PFSK-1 (cell line): ENCODE data around the gene KCNJ15.

Experiments used
- FOXP2 ChIP-seq: optimal IDR thresholded peaks from 2 replicates; pipeline ENCODE3; 2011; ENCODE audit warnings: borderline replicate concordance, control low read depth, inconsistent platforms; ENCODE audit not compliant: insufficient read depth; ENCODE audit errors: extremely low read length, extremely low read depth
- POLR2AphosphoS5 ChIP-seq: IDR thresholded peaks from 2 replicates; pipeline ENCODE4 v1.6.1; 2012; ENCODE audit warnings: low read depth, mild to moderate bottlenecking, control low read depth, low read length, moderate library complexity
- REST ChIP-seq, 2 experiments: IDR thresholded peaks; 2 replicates each; pipeline versions ENCODE4 v1.6.1 to v1.8.0; 2011 to 2012; ENCODE audit warnings: low read depth in 2 of 2, low read length in 2 of 2, control low read depth in 1 of 2, inconsistent platforms in 1 of 2, mild to moderate bottlenecking in 1 of 2, moderate library complexity in 1 of 2; ENCODE audit not compliant: insufficient read depth in 1 of 2
- SIN3A ChIP-seq: IDR thresholded peaks from 2 replicates; pipeline ENCODE4 v1.6.1; 2012; ENCODE audit warnings: mild to moderate bottlenecking, low read length, moderate library complexity, borderline replicate concordance; ENCODE audit not compliant: insufficient read depth
- TAF1 ChIP-seq: IDR thresholded peaks from 2 replicates; pipeline ENCODE4 v1.6.1; 2012; ENCODE audit warnings: low read length, control low read depth, borderline replicate concordance; ENCODE audit not compliant: insufficient read depth

KCNJ15 gene

GRCh38 chr21:38308532-38309119 is 51.8 kb downstream of the KCNJ15 start:
- TF ChIP-seq SIN3A (no peak), FOXP2 (no peak), POLR2AphosphoS5 (no peak), TAF1 (no peak), REST (IDR thresholded peaks at IDR 0.05; ENCODE audit: insufficient read depth in 1 of 2, low read depth in 2 of 2, low read length in 2 of 2) (no peak)

GRCh38 chr21:38310646-38311485 is 54.1 kb downstream of the KCNJ15 start:
- TF ChIP-seq SIN3A, result no peak

GRCh38 chr21:38311765-38312164 is 55.0 kb downstream of the KCNJ15 start:
- TF ChIP-seq SIN3A (no peak), REST (IDR thresholded peaks at IDR 0.05; ENCODE audit: insufficient read depth in 1 of 2, low read depth in 2 of 2, low read length in 2 of 2) (no peak), TAF1 (no peak), FOXP2 (no peak), POLR2AphosphoS5 (no peak)

GRCh38 chr21:38312822-38313221 is 56.0 kb downstream of the KCNJ15 start:
- TF ChIP-seq FOXP2 (no peak), POLR2AphosphoS5 (no peak), TAF1 (no peak)

GRCh38 chr21:38314558-38314957 is 57.8 kb downstream of the KCNJ15 start:
- TF ChIP-seq REST (IDR thresholded peaks at IDR 0.05; ENCODE audit: insufficient read depth in 1 of 2, low read depth in 2 of 2, low read length in 2 of 2) (no peak), FOXP2 (no peak), POLR2AphosphoS5 (no peak), TAF1 (no peak), SIN3A (no peak)

- TF ChIP-seq TAF1 (no peak), SIN3A (no peak), FOXP2 (no peak), POLR2AphosphoS5 (no peak), REST (IDR thresholded peaks at IDR 0.05; ENCODE audit: insufficient read depth in 1 of 2, low read depth in 2 of 2, low read length in 2 of 2) (no peak)
Measured at GRCh38 chr21:38315122-38315521, 58.3 kb downstream of the KCNJ15 start.
